Stimulated activated CD8-positive, alpha-beta memory T cell treated with anti-CD3 and anti-CD28 coated beads, Interleukin-4, amount 100 ng/mL, for 1 hour (primary cell): ENCODE results near the gene ZNF471.

ENCODE experiments used
- DNase-seq, 2 donors: peaks; one replicate each; pipeline ENCODE4 v3.0.0-alpha.2; 2020; ENCODE audit warnings: low read depth in 2 of 2, low spot score in 1 of 2

Gene ZNF471

DNA sequence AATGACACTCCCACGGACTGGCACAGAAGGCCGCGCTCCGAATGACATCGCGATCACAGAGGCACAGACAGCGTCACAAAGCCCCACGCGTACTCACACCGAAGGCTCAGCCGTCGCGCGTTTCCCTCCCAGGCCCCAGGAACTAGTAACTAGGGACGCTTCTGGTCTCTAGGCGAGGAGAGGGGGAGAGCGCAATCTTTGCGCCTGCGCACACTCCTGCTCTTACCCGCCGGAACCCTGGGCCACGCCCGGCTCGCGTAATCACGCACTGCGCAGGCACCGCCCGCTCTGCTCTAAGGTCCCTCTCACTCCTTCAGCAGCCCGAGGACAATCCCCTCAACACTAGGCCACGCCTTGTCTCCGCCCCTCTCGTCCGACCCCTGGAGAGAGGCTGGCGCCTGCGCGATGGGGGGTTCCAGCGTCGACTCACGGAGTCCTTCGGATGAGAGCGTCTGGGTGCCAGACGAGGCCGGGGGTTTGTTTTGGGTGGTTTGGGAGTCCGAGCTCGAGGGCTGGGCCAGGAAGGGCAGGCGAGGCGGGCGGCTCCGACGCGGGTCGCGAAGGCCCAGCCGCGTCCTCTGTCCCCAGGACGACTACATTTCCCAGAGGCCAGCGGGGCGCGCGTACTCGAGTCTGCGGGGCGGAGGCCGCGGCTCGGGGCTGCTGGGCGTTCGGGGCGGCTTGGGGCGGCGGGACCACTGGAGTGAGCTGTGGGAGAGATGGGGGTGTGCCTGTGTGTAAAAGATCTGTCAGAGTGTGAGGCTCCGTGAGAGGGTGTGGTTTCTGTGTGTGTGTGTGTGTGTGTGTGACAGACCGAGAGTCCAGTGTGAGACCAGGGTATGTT is at the start of gene ZNF471:
TSS of gene ZNF471 (plus strand) at position 410 of the 844 bp plus-strand sequence. CDS start 3,717 bp downstream, outside the sequence.
- DNase-seq = peak; percentile 42 to 68

DNA sequence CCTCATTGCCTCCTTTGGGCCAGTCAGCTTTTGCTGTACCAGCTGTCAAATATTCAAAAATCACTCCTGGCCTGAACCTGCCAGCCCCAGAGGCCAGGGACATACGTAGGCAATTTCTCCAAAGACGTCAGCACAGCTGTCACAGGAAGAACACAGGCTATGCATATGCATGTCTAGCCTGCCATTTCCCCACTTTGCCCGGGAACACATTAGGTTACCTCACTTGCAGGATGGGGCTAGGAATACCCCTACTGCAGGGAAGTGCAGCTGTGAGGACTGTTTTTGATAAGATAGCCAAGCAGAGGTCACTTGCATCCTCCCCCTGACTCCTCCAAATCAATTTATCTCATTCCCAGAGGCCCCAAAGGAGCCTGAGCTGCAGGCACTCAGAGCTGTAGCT is 33.3 kb upstream of the ZNF471 start:
- DNase-seq = no peak

DNA sequence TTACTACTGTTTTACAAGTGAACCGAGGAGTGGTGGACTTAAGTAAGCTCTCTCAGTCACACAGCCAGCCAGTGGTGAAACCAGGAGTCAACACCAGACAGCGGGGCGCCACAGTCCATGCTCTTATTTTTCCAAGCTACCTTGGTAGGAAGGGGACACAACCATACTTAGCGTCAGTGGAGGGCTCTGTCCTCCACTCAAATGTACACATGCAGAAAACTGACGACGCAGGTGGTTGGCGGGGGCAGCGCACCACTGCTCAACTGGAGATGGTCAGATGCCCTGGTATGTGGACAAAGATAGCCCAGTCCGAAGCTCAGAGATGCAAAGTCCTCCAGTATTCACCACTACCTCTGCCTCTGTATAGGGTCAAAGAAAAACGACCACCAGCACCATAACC is 31.6 kb upstream of the ZNF471 start:
- DNase-seq = no peak

DNA sequence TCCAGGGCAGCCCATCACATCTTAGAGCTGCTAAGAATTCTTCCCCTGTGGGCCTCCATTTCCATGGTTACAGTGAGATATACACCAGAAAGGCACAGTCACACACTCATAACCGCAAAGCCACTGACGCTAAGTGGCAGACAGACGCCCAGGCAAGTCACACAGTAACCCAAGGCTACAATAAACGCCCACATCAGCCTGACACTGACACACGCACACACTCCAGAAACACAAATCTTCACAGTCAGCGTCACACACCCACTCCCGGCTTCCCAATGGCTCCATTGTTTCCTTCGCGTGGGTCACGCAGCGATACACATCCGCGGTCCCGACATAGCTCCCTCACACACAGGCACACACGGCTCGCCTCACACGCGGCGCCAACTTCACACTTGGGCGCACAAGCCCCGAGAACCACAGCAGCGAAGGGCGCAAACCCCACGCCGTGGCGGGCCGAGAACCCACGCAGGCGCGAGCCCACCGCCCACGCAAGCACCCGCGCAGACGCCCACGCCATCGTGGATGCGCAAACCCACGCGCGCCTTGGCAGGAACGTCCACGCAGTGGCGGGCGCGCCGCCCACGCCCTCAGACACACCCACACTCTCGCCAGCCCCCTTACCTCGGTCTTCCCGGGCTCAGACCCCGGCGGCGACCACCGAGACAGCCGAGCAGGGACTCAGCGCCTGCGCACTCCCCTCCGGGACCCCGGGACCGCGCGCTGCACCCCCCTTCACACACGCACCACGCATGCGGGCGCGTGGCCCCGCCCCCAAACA is 30.8 kb upstream of the ZNF471 start, which contains the start of gene ZNF667:
TSS of gene ZNF667 (minus strand) at position 695 of the 778 bp plus-strand sequence. CDS start 14,975 bp downstream, outside the sequence.
- no peak for DNase-seq

DNA sequence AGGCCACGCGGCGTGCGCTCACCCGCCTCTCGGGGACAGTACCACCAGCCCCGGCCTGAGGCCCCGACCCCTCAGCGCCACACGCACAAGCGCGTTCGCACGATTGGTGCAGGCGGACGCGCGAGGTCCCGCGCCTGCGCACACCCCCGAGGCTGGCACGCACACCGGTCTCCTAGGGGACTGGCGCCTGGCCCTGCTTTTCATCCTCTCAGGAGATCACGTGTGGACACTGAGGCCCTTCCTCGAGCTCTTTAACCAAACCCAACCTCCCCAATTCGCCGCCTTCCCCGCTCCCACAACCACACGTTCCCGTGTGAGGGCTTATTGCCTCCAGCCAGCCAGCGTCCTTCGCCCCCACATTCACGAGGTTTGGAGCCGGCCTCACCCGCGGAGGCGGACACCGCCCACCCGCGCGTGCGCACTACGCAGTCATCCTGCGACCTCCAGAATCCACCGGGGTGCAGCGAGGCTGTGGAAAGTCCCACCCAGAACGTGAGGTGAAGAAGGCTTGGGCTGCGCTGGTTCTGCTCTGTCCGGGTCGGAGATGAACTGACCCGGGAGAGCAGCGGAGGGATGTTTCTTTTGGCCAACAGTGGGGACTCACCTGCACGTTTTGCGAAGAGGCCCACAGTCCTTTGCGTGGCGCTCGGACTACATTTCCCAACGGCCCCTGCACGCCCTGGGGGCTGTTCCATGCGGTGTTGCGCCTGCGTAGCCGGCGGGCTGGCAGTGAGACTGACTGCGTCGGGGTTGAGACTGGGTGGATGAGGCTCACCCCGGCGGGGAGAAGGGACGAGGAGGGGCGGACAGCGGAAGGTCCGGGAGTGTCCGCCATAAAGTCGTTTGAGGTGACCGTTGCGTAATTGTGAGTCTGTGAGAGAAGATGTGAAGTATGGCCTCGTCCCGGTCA is 30.0 kb upstream of the ZNF471 start:
- DNase-seq = peak in 1 of 2 donors; percentile 39

DNA sequence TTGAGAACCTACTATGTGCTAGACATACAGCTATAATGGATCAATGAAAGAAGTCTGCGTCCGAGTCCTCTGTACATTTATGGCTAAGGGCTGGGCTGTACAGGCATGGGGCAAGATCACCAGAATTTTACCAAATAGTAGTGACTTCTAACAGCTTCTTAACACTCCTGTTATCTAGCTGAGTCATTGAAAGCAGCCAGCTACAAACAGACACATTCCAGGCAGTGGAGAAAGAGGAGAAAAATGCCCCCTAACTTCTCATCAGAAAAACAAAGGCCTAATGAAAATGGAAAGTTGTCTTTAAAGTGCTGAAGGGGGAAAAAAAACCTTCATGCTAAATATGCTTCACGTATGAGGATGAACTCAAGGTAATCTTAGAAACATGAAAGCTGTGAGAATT is 16.3 kb upstream of the ZNF471 start:
- no peak for DNase-seq

DNA sequence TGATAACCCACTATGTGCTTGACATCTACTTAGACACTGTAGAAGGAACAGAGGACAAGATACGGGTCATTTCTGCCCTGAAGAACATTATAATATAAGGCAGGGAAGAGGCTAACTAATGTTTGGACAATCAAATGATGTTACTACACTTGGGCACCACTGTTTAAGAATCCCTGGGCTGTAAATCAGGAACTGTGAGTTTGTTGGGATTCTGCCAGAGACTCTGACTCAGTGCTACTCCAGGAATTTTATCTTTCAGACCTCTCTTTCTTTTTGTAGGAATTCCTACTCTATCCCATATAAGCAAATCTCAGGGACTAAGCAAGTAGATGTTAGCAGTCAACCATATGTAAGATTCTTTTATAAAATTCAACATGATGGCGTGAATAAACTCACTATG is 3.1 kb upstream of the ZNF471 start:
- no peak for DNase-seq

DNA sequence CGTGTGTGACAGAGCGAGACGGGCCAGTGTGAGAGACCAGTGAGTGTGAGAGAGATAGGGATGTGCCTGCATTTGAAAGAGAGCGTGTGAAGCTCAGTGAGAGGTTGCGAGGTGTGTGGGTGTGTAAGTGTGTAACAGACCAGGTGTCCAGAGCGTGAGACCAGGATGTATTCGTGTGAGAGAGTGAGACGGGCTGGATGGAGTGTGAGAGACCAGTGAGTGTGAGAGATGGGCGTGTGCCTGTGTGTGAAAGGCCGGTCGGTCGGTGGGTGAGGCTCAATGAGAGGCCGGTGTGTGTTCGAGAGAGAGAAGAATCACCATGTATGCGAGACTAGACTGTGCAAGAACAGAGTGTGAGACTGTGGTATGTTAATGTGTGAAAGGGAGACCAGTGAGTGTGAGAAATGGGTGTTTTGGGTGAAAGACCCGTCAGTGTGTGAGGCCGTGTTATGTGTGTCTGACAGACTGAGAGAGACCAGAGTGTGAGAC is 679 bp downstream of the ZNF471 start:
- no peak for DNase-seq

DNA sequence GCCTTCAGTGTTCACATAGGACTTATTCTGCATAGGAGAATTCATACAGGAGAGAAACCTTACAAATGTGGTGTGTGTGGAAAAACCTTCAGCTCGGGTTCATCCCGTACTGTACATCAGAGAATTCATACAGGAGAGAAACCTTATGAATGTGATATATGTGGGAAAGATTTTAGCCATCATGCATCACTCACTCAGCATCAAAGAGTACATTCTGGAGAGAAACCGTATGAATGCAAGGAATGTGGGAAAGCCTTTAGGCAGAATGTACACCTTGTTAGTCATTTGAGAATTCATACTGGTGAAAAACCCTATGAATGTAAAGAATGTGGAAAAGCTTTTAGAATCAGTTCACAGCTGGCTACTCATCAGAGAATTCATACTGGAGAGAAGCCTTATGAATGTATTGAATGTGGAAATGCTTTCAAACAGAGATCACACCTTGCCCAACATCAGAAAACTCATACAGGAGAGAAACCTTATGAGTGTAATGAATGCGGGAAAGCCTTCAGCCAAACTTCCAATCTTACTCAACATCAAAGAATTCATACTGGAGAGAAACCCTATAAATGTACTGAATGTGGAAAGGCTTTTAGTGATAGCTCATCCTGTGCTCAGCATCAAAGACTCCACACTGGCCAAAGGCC is 17.7 kb downstream of the ZNF471 start:
- no peak for DNase-seq

DNA sequence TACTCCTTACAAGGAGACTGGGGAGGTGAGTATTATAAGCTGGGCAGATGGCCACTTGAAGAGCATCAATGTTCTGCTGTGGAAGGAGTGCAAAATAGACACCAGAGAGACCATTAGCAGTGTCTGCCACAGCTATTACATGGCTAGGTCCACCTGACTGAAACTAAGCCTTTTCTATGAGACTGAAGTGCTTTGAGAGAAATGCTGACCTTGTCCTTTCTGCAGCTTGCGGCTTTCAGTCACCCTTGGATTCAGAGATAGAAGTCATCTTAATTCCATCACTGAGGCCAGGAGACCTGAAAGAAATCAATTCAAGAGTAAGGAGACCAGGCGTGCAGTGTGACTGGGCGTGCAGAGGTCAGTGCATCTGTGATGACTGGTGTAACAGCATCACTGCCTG is 29.8 kb downstream of the ZNF471 start:
- no peak for DNase-seq

DNA sequence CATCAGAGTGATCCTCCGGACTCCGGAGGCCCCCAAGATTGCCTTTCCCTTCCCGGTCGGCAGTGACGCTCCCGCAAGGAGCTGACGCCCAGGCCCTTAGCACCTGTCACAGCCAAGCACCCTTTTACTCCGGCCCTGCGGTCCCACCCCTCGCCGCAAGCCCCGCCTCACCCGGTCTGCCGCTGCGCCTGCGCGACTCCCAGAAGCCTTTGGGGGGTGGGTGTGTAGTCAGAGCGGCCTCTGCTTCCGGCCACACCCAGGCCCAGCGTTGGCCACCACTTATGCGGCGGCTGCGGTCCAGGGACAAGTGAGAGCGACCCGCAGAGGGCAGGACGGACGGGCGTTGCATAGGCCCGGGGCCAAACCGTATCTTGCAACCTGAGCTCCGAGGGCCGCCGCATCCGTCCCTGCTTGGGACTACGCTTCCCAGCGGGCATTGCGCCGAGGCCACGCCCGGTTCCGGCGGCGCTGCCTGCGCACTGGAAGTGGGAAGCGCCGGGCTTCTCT is 30.7 kb downstream of the ZNF471 start:
- DNase-seq = peak; percentile 65 to 78

DNA sequence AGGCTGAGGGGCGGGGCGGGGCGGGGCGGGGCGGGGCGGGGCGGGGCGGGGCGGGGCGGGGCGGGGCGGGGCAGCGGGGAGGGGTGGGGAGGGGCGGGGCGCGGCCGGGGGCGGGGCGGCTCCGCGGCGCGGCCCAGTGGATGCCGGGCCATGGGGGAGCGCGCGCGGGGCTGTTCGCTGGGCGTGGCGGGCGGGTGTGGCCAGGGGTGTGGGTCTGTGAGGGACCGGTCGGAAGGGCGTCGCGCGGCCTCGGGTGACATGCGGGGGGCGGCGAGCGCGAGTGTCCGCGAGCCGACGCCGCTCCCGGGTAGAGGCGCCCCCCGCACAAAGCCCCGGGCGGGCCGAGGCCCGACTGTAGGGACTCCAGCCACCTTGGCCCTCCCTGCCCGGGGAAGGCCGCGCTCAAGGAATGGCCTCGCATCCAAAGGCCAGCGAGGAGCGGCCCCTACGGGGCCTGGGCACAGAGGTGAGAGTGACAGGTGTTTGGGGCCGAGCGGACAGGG is 31.2 kb downstream of the ZNF471 start, which contains the start of gene ZFP28:
TSS of gene ZFP28 (plus strand) at position 188 of the 503 bp plus-strand sequence. CDS start at position 259, 71 bp downstream.
- peak in 1 of 2 donors; percentile 23 for DNase-seq

DNA sequence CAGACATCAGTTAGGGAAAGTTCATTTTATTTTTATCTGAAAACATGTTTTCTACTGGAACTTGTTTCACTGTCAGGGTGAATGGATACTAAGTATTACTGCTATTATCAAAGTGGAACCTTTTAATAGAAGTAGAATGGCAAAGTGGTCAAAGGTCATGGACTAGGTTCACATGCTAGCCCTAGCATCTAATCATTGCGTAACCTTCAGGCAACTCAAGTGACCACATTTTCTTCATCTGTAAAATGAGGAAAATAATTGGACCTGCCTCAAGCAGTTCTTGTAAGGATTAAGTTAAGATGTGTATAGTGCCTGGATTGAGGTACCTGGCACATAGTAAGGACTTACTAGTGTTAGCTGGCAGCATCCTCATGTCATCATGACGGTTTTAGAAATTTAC is 36.1 kb downstream of the ZNF471 start:
- no peak for DNase-seq

DNA sequence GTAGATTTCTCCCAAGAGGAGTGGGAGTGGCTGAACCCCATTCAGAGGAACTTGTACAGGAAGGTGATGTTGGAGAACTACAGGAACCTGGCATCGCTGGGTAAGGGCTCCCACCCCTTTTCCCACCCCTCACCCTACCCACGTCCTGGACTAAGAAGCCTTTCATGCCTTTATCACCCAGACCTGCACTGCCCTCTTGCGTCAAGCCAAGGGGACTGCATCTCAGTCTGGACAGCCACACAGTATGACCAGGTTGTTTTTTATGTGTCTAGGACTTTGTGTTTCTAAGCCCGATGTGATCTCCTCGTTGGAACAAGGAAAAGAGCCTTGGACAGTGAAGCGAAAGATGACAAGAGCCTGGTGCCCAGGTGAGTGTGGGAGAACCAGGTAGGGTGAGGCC is 39.9 kb downstream of the ZNF471 start:
- no peak for DNase-seq

DNA sequence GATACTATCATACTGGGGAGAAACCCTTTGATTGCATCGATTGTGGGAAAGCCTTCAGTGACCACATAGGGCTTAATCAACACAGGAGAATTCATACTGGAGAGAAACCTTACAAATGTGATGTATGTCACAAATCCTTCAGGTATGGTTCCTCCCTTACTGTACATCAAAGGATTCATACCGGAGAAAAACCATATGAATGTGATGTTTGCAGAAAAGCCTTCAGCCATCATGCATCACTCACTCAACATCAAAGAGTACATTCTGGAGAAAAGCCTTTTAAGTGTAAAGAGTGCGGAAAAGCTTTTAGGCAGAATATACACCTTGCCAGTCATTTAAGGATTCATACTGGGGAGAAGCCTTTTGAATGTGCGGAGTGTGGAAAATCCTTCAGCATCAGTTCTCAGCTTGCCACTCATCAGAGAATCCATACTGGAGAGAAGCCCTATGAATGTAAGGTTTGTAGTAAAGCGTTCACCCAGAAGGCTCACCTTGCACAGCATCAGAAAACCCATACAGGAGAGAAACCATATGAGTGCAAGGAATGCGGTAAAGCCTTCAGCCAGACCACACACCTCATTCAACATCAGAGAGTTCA is 46.7 kb downstream of the ZNF471 start:
- no peak for DNase-seq

DNA sequence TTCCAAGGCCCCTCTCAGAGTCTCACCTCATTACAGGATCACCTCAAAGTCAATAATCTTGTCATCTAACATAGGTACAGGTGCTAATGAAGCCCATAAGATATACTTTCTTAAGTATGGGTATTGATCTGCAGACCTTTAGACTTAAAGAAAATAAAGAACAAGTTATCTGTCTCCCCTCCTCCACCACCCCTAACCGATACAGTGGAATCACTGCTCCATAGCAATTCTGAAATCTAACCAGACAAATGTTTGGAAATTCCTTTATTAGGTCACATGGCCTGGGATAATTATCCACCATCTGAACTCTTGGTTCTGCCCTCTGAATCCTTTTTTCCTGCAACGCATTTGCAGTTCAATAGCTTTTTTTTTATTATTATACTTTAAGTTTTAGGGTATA is 55.1 kb downstream of the ZNF471 start:
- no peak for DNase-seq

DNA sequence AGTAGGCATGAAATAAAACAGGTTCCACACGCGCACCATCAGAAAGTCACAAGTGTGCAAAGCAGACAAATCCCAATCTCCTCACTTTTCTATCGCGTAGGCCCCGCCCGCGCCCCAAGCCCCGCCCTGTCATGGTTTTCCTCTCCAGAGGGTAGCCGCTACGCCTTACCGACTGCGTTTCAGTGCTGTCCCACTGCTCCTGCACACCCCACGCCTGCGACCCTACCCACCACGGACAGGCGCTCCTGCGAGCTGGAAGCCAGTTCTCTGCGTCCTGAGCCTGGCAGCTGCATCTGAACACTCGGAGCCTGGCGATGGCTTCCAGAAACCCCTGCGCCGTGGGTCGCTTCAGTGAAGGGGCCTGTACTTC is 59.2 kb downstream of the ZNF471 start:
- DNase-seq = no peak

DNA sequence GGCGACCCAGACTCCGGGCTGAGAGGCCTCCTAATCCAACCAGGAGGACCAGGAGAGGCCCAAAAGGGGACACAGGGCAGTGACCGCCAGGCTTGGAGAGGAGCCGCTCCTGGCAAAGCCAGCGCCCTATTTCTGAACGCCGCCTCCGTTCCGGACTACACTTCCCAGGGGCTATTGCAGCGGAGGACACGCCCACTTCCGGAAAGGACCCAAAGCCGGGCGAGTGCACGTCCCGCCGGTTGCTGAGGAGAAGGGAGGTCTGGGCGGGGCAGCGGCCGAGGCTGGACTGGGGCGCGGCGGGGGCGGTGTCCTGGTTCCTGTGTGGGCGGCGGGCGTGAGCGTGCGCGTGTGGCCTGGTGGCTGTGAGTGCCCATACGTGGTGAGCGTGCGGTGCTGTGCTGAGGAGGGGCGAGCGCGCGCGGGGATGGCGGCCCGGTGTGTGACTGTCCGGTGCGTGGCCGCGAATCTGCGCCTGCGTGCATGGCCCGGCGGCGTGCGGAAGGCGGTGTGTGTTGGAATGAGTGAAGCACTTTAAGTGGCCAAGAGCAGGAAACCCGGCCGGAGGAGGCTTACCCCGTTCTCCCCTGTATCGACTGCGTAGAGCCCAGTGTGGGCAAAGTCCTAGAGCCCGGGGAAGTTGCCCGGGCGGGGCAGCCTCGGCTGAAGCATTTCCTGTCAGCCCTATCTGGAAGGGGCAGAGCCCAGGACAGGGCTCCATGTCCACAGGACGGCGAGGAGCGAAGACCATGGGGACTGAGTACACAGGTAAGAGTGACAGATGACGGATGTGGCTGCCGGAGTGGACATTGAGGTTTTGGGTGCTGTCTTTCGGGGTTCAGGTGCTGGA is 59.8 kb downstream of the ZNF471 start, which contains the start of gene ZNF470:
TSS of gene ZNF470 (plus strand) at position 195 of the 847 bp plus-strand sequence. CDS start 2,844 bp downstream, outside the sequence.
- DNase-seq = peak; percentile 71 to 77
